Measurements from ENCODE around the gene CUZD1. TPM values are rescaled to one million over a fixed set of nuclear protein-coding genes. Genes with fewer than 3 reads are reported as not detected.

Gene CUZD1
- polyA plus RNA-seq, 1 donor from 2014 or later: not detected

Other genes with a start within 250 kb of the CUZD1 start
- not detected in 2 replicates for gene C10orf120, start 146.0 kb downstream of the CUZD1 start, polyA plus RNA-seq
- 2.8 and 3.4 TPM in 2 replicates for gene FAM24B, start 33.7 kb upstream of the CUZD1 start, polyA plus RNA-seq
- gene FAM24A, start 64.8 kb upstream of the CUZD1 start, polyA plus RNA-seq: not detected in 2 replicates
- gene C10orf88, start 108.4 kb upstream of the CUZD1 start, polyA plus RNA-seq: 23.7 and 25.8 TPM in 2 replicates
- gene PSTK, start 134.5 kb upstream of the CUZD1 start, polyA plus RNA-seq: 21.0 and 27.1 TPM in 2 replicates
- 11.0 and 12.9 TPM in 2 replicates for gene IKZF5, start 162.9 kb upstream of the CUZD1 start, polyA plus RNA-seq
- gene ACADSB, start 163.1 kb upstream of the CUZD1 start, polyA plus RNA-seq: 20.3 and 21.7 TPM in 2 replicates

Data from neural cell (in vitro differentiated cells).